K562 (cell line): ENCODE results near the gene CCDC88A.

Experiments used
- CBX5 ChIP-seq: IDR thresholded peaks from 2 replicates; pipeline ENCODE4 v1.6.1; 2014; ENCODE audit warnings: low read depth, borderline replicate concordance
- CTCF ChIP-seq, 3 experiments: IDR thresholded peaks in 2 of 3; conservative IDR thresholded peaks in 1 of 3; 2 replicates each; pipeline ENCODE4 v1.5.1; 2011 to 2012; ENCODE audit warnings: low read length in 3 of 3, mild to moderate bottlenecking in 3 of 3, control low read depth in 2 of 3, improper control_type of control experiment in 1 of 3, inconsistent platforms in 1 of 3, low read depth in 1 of 3, mixed read lengths in 1 of 3, moderate library complexity in 1 of 3; ENCODE audit not compliant: insufficient read depth in 2 of 3
- MEF2A ChIP-seq: IDR thresholded peaks from 2 replicates; pipeline ENCODE4 v1.6.1; 2011; ENCODE audit warnings: low read depth, mild to moderate bottlenecking, low read length, moderate library complexity; ENCODE audit not compliant: control insufficient read depth
- NCOA1 ChIP-seq: fragments of 450-650 bp; IDR thresholded peaks from 2 replicates; pipeline ENCODE4 v1.6.1; 2016; ENCODE audit warnings: low read depth

GRCh38 chr2:55361465-55362189 lies 58.0 kb downstream of the CCDC88A start:
- TF ChIP-seq CBX5 (no peak), MEF2A (no peak), CTCF (IDR thresholded peaks at IDR 0.05 in 2 of 3, conservative IDR thresholded peaks at IDR 0.05 in 1 of 3; ENCODE audit: insufficient read depth in 2 of 3, low read depth in 1 of 3, low read length in 3 of 3) (no peak), NCOA1 (no peak)
